ENCODE data around the gene QRSL1. TPM values are rescaled to one million over a fixed set of nuclear protein-coding genes. Genes with fewer than 3 reads are reported as not detected.
"Not testable (repeated sequence)": the region's sequence is repeated elsewhere in the genome, so short reads cannot be mapped to it uniquely, and the experiment has no call there.

Gene QRSL1
- total and polyA plus RNA-seq, 7 donors, result 14.8 to 27.2 (median 20.2) TPM

GRCh38 chr6:106693418-106693817 lies 64.0 kb downstream of the QRSL1 start:
- Histone ChIP-seq H3K36me3 (ENCODE audit: insufficient read depth in 1 of 2, low read depth in 1 of 2) (no peaks in the 10 kb centered on the region), H3K27me3 (ENCODE audit: insufficient read depth in 3 of 3, low read length in 2 of 3) (no peaks in the 10 kb centered on the region), H3K27ac (no peak overlapping the region), H3K4me1 (no peaks in the 10 kb centered on the region), H3K9me3 (no peaks in the 10 kb centered on the region), H3K4me3 (no peak overlapping the region)
- intact Hi-C loops (cut with DNase I), result no loop called here
- DNase-seq (no peak), ATAC-seq (no peak)
- 45 to 58% (median 47%) methylated on average over 2 of the region's 2 CpGs for WGBS, 3 donors
- TF ChIP-seq CTCF (IDR thresholded peaks at IDR 0.05), result no peak

- DNase-seq (no peak), ATAC-seq (no peak)
- Histone ChIP-seq H3K4me1 (no peaks in the 10 kb centered on the region), H3K36me3 (ENCODE audit: insufficient read depth in 1 of 2, low read depth in 1 of 2) (no peaks in the 10 kb centered on the region), H3K27me3 (ENCODE audit: insufficient read depth in 3 of 3, low read length in 2 of 3) (no peaks in the 10 kb centered on the region), H3K9me3 (no peaks in the 10 kb centered on the region), H3K4me3 (no peak overlapping the region), H3K27ac (no peak overlapping the region)
- intact Hi-C loops (cut with DNase I), result no loop called here
- TF ChIP-seq CTCF (IDR thresholded peaks at IDR 0.05), result no peak
- 72 to 78% (median 77%) methylated on average over 7 to 8 of the region's 8 CpGs for WGBS, 3 donors
Observed at GRCh38 chr6:106694343-106694742, 65.0 kb downstream of the QRSL1 start.

- H3K4me3 ChIP-seq, result no peak overlapping the region
- no peak for TF ChIP-seq CTCF (IDR thresholded peaks at IDR 0.05)
- H3K4me1 ChIP-seq, result no peaks in the 10 kb centered on the region
- H3K36me3 ChIP-seq (ENCODE audit: insufficient read depth in 1 of 2, low read depth in 1 of 2), result no peaks in the 10 kb centered on the region
- intact Hi-C loops (cut with DNase I), result no loop called here
- DNase-seq (no peak), ATAC-seq (no peak)
- no peaks in the 10 kb centered on the region for H3K9me3 ChIP-seq
- no peak overlapping the region for H3K27ac ChIP-seq
- H3K27me3 ChIP-seq (ENCODE audit: insufficient read depth in 3 of 3, low read length in 2 of 3), result no peaks in the 10 kb centered on the region
Observed at GRCh38 chr6:106700581-106700980, 71.2 kb downstream of the QRSL1 start.

GRCh38 chr6:106701201-106701600 lies 71.8 kb downstream of the QRSL1 start:
- intact Hi-C loops (cut with DNase I); ATAC-seq; H3K27me3 ChIP-seq (ENCODE audit: insufficient read depth in 3 of 3, low read length in 2 of 3); H3K27ac ChIP-seq; H3K36me3 ChIP-seq (ENCODE audit: insufficient read depth in 1 of 2, low read depth in 1 of 2); DNase-seq; H3K4me1 ChIP-seq; H3K4me3 ChIP-seq; H3K9me3 ChIP-seq: not testable (repeated sequence)
- WGBS, 3 donors, result 85 to 89% (median 88%) methylated on average over 3 of the region's 3 CpGs

- DNase-seq (no peak), ATAC-seq (no peak)
- 71 to 73% (median 72%) methylated on average over 4 of the region's 4 CpGs for WGBS, 3 donors
- Histone ChIP-seq H3K9me3 (no peaks in the 10 kb centered on the region), H3K4me1 (no peaks in the 10 kb centered on the region), H3K4me3 (no peak overlapping the region), H3K36me3 (ENCODE audit: insufficient read depth in 1 of 2, low read depth in 1 of 2) (no peaks in the 10 kb centered on the region), H3K27me3 (ENCODE audit: insufficient read depth in 3 of 3, low read length in 2 of 3) (no peaks in the 10 kb centered on the region), H3K27ac (no peak overlapping the region)
- TF ChIP-seq CTCF (IDR thresholded peaks at IDR 0.05), result no peak
- intact Hi-C loops (cut with DNase I), result no loop called here
Observed at GRCh38 chr6:106702046-106702445, 72.7 kb downstream of the QRSL1 start.

Measured in psoas muscle (tissue), 8 donors.